Transverse colon (tissue), 3 donors: ENCODE results near the gene KRTCAP2.

ENCODE experiments used
- EP300 ChIP-seq: sonication (generic); formaldehyde crosslinking; IDR thresholded peaks from one replicate; pipeline ENCODE4 v1.6.1; 2017; ENCODE audit warnings: antibody characterized with exemption, low read depth
- POLR2A ChIP-seq: fragments of 450-650 bp; IDR thresholded peaks from one replicate; pipeline ENCODE4 v1.6.1; 2016; ENCODE audit warnings: antibody characterized with exemption, mild to moderate bottlenecking, moderate library complexity
- POLR2AphosphoS5 ChIP-seq, 3 donors: sonication (generic); formaldehyde crosslinking; IDR thresholded peaks; one replicate each; pipeline ENCODE4 v1.6.1; 2016; ENCODE audit warnings: antibody characterized with exemption in 3 of 3

DNA sequence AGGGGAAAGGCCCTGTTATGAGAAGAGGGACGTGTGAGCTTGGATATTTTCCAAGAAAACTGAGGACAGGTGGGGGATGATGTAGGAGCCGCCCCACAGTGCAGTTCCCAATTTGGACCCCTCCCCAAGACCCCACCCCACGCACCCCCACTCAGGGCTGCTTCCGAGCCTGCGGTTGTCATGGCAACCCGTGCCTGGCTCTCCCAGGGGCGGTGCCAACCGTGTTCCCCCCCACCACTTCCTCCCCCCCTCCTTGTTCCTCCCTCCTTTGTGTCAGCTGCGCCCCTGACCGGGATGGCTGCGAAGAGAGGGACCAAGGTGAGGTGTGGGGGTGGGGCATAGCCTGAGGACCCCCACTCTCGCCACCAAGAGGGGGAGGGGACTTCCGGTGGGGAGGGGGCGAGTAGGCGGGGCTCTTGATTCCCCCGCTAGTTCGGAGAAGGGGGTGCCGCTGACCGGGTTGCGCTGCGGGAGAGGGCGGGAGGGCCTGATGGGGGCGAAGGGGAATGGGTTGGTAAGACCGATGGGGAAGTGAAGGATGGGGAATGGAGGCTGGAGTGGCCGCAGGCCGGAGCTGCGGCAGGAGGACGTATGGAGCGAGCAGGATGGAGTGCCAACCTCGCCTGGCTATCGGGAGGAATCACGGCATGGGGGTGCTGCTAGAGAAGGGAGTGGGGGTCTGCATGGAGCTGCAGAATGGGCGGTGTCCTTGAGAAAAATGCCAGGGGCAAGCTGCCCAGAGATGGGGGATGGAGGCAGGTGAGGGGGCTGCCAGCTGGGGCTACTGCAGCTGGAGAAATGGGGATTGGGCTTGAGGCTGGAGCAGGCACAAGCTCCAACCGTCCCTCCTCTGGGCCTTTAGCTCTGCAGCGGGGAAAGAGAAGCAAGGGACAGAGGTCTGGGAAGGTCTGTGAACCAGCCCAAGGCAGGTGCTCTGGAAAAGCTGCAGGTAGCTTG is 1.5 kb upstream of the KRTCAP2 start:
- TF ChIP-seq EP300, result no peak
- no peak for TF ChIP-seq POLR2A
- TF ChIP-seq POLR2AphosphoS5 (IDR thresholded peaks at IDR 0.05), result no peak
